Measurements from ENCODE around the gene DLG2. TPM values are rescaled to one million over a fixed set of nuclear protein-coding genes. Genes with fewer than 3 reads are reported as not detected.

Gene DLG2
- polyA plus RNA-seq, 3 donors: 0.24 to 0.39 TPM; not detected in 1

DNA sequence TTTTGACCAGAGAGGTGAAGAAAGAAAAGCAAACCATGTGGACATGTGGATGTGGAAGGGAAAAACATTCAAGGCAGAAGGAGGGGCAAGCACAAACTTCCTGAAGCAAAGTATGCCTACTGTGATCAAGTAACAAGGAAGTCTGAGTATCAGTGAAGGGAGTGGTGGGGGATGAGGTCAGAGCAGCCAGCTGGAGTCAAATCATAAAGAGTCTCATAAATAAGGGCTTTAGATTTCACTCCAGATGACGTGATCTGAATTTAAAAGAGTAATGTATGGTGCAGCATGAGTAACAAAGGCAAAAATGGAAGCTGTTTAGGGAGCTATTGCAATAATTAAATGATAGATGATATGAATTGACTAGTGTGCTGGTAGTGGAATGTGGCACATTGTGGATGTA lies 1675.6 kb downstream of the DLG2 start:
- no peak overlapping the region for H3K27ac Mint-ChIP-seq
- DNase-seq: no peak
- no peak overlapping the region for H2AFZ ChIP-seq (ENCODE audit: insufficient read depth, low read depth, low read length, poor library complexity, severe bottlenecking)
- no peaks in the 10 kb centered on the region for H3K4me1 ChIP-seq (ENCODE audit: control insufficient read depth in 1 of 2, insufficient read depth in 2 of 2, low read length in 2 of 2)
- intact Hi-C loops (cut with micrococcal nuclease): no loop called here
- H3K4me2 ChIP-seq (replicated peaks; ENCODE audit: extremely low read depth, low read length, poor library complexity, severe bottlenecking): no peak overlapping the region
- H3K27me3 ChIP-seq (ENCODE audit: control insufficient read depth in 2 of 2, insufficient read depth in 2 of 2, low read length in 2 of 2): no peaks in the 10 kb centered on the region
- H3K36me3 Mint-ChIP-seq: no peaks in the 10 kb centered on the region
- no peaks in the 10 kb centered on the region for H3K4me1 Mint-ChIP-seq
- no peaks in the 10 kb centered on the region for H4K20me1 ChIP-seq (ENCODE audit: insufficient read depth, low read length)
- no peak overlapping the region for H3K4me3 Mint-ChIP-seq
- H3K27me3 Mint-ChIP-seq (ENCODE audit: low read depth in 3 of 3): no peaks in the 10 kb centered on the region
- 50% methylated on average over 1 of the region's 1 CpG for WGBS (ENCODE audit: insufficient coverage)
- H3K9ac ChIP-seq (ENCODE audit: insufficient read depth, low read length, poor library complexity, severe bottlenecking): no peak overlapping the region
- TF ChIP-seq, protein P1, sequence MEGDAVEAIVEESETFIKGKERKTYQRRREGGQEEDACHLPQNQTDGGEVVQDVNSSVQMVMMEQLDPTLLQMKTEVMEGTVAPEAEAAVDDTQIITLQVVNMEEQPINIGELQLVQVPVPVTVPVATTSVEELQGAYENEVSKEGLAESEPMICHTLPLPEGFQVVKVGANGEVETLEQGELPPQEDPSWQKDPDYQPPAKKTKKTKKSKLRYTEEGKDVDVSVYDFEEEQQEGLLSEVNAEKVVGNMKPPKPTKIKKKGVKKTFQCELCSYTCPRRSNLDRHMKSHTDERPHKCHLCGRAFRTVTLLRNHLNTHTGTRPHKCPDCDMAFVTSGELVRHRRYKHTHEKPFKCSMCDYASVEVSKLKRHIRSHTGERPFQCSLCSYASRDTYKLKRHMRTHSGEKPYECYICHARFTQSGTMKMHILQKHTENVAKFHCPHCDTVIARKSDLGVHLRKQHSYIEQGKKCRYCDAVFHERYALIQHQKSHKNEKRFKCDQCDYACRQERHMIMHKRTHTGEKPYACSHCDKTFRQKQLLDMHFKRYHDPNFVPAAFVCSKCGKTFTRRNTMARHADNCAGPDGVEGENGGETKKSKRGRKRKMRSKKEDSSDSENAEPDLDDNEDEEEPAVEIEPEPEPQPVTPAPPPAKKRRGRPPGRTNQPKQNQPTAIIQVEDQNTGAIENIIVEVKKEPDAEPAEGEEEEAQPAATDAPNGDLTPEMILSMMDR (IDR thresholded peaks at IDR 0.05): no peak
- H3K27ac ChIP-seq (ENCODE audit: low read depth in 1 of 2, low read length in 2 of 2): no peak overlapping the region
- H3K9me3 ChIP-seq (replicated peaks in 1 of 2; ENCODE audit: control insufficient read depth in 1 of 2, insufficient read depth in 1 of 2, low read length in 2 of 2): no peaks in the 10 kb centered on the region
- H3K36me3 ChIP-seq (replicated peaks in 1 of 2; ENCODE audit: control insufficient read depth in 1 of 2, insufficient read depth in 2 of 2, low read length in 2 of 2): no peaks in the 10 kb centered on the region
- no peak overlapping the region for H3K4me3 ChIP-seq (replicated peaks in 1 of 3; ENCODE audit: low read depth in 2 of 3, low read length in 3 of 3)
- peaks cover 0 to 4% (median 2%) of the 10 kb centered on the region in 7 donors for H3K9me3 Mint-ChIP-seq
- no peaks in the 10 kb centered on the region for H3K79me2 ChIP-seq (ENCODE audit: insufficient read depth, low read length)

DNA sequence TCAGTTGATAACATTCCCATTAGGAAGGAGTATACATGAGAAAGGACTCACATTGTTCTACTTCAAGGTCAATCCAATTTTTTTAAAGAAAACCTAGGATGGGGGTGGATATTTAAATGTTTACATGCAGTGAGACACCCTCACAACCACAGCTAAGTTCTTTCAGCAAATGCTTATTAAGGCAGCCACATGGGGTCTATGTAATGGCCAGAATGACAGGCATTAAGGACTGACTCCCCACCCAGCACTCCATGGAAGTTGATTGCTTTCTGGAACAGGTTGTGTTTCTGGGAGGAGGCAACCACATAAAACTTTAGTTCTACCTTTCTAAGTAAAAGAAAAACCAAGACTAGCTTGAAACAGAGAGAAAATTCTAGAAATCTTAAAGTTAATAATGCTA lies 1678.9 kb downstream of the DLG2 start:
- no peaks in the 10 kb centered on the region for H3K36me3 Mint-ChIP-seq
- H2AFZ ChIP-seq (ENCODE audit: insufficient read depth, low read depth, low read length, poor library complexity, severe bottlenecking): no peak overlapping the region
- H4K20me1 ChIP-seq (ENCODE audit: insufficient read depth, low read length): no peaks in the 10 kb centered on the region
- no peak overlapping the region for H3K4me2 ChIP-seq (replicated peaks; ENCODE audit: extremely low read depth, low read length, poor library complexity, severe bottlenecking)
- no peak overlapping the region for H3K9ac ChIP-seq (ENCODE audit: insufficient read depth, low read length, poor library complexity, severe bottlenecking)
- H3K4me3 ChIP-seq (replicated peaks in 1 of 3; ENCODE audit: low read depth in 2 of 3, low read length in 3 of 3): no peak overlapping the region
- no peak for DNase-seq
- H3K79me2 ChIP-seq (ENCODE audit: insufficient read depth, low read length): no peaks in the 10 kb centered on the region
- H3K4me1 Mint-ChIP-seq: no peaks in the 10 kb centered on the region
- H3K4me3 Mint-ChIP-seq: no peak overlapping the region
- H3K27ac Mint-ChIP-seq: no peak overlapping the region
- intact Hi-C loops (cut with micrococcal nuclease): no loop called here
- no peaks in the 10 kb centered on the region for H3K4me1 ChIP-seq (ENCODE audit: control insufficient read depth in 1 of 2, insufficient read depth in 2 of 2, low read length in 2 of 2)
- H3K9me3 Mint-ChIP-seq: peaks cover 0 to 4% (median 0%) of the 10 kb centered on the region in 7 donors
- TF ChIP-seq, protein P1 (IDR thresholded peaks at IDR 0.05): no peak
- no peaks in the 10 kb centered on the region for H3K36me3 ChIP-seq (replicated peaks in 1 of 2; ENCODE audit: control insufficient read depth in 1 of 2, insufficient read depth in 2 of 2, low read length in 2 of 2)
- H3K27me3 ChIP-seq (ENCODE audit: control insufficient read depth in 2 of 2, insufficient read depth in 2 of 2, low read length in 2 of 2): no peaks in the 10 kb centered on the region
- H3K27ac ChIP-seq (ENCODE audit: low read depth in 1 of 2, low read length in 2 of 2): no peak overlapping the region
- H3K27me3 Mint-ChIP-seq (ENCODE audit: low read depth in 3 of 3): no peaks in the 10 kb centered on the region
- H3K9me3 ChIP-seq (replicated peaks in 1 of 2; ENCODE audit: control insufficient read depth in 1 of 2, insufficient read depth in 1 of 2, low read length in 2 of 2): no peaks in the 10 kb centered on the region

Measured in CD14-positive monocyte (primary cell).